Endothelial cell of umbilical vein (primary cell): ENCODE results near the gene WFIKKN1. TPM values are rescaled to one million over a fixed set of nuclear protein-coding genes. Genes with fewer than 3 reads are reported as not detected.

Source experiments
- BruUV-seq: library from RNA; stranded (reverse); fragments of 400-500 nt; replicated peaks from 2 replicates; lab custom pipeline; 2021; lab: Mats Ljungman, UMichigan
- CTCF ChIA-PET: fragments of 300-600, 350-600 bp; sonication (Branson Sonifier 250); formaldehyde crosslinking; loops from one replicate; lab custom pipeline; 2021; ENCODE audit warnings: antibody characterized with exemption, inconsistent platforms; lab: Charles Lee
- POLR2A ChIA-PET: fragments of 300-600, 350-600 bp; sonication (Branson Sonifier 250); formaldehyde crosslinking; loops from one replicate; lab custom pipeline; 2021; ENCODE audit warnings: antibody characterized with exemption, inconsistent platforms; lab: Charles Lee
- DNase-seq: peaks from one replicate; pipeline ENCODE4 v3.0.0-alpha.2; 2011; ENCODE audit warnings: low read depth, low spot score
- FAIRE-seq: peaks from 2 replicates; lab custom pipeline; 2011; peaks lifted over from hg19 to GRCh38; lab: Jason Lieb, UNC
- H2AFZ ChIP-seq: 2 replicates; pipeline ENCODE4 v1.6.0; 2012; ENCODE audit warnings: low read depth, low read length, control low read depth, inconsistent platforms
- H3K27ac ChIP-seq: 2 replicates; pipeline ENCODE4 v1.5.1; 2011; ENCODE audit warnings: low read depth, mild to moderate bottlenecking, control low read depth, low read length, moderate library complexity; ENCODE audit not compliant: insufficient read depth
- H3K27me3 ChIP-seq, 2 experiments: 2 replicates each; pipeline versions ENCODE4 v1.6.0 to v1.6.1; 2011; ENCODE audit warnings: low read length in 2 of 2, mixed read lengths in 1 of 2; ENCODE audit not compliant: control insufficient read depth in 2 of 2, insufficient read depth in 2 of 2
- H3K36me3 ChIP-seq, 2 experiments: 2 replicates in 1 of 2; 3 replicates in 1 of 2; pipeline ENCODE4 v1.5.1; 2011; ENCODE audit warnings: low read length in 2 of 2, mild to moderate bottlenecking in 1 of 2, moderate library complexity in 1 of 2; ENCODE audit not compliant: control insufficient read depth in 2 of 2, insufficient read depth in 2 of 2; ENCODE audit errors: extremely low read depth in 1 of 2
- H3K4me1 ChIP-seq: 3 replicates; pipeline ENCODE4 v1.5.1; 2011; ENCODE audit warnings: mild to moderate bottlenecking, low read length; ENCODE audit not compliant: control insufficient read depth, insufficient read depth; ENCODE audit errors: extremely low read depth
- H3K4me2 ChIP-seq: 2 replicates; pipeline ENCODE4 v1.6.1; 2011; ENCODE audit warnings: low read length, control low read depth, mixed read lengths; ENCODE audit not compliant: insufficient read depth
- H3K4me3 ChIP-seq, 3 experiments: fragments of 200-600 bp in 1 of 3; sonication (generic), shearing (Covaris generic) in 1 of 3; replicated peaks in 1 of 3; 2 replicates each; pipeline ENCODE4 v1.5.1; 2011 to 2016; ENCODE audit warnings: control low read depth in 3 of 3, low read length in 3 of 3, mild to moderate bottlenecking in 2 of 3, inconsistent platforms in 1 of 3, low read depth in 1 of 3, moderate library complexity in 1 of 3; ENCODE audit not compliant: insufficient read depth in 1 of 3
- H3K79me2 ChIP-seq: 2 replicates; pipeline ENCODE4 v1.6.0; 2012; ENCODE audit warnings: low read length, inconsistent platforms; ENCODE audit not compliant: control insufficient read depth, insufficient read depth
- H3K9ac ChIP-seq: replicated peaks from 2 replicates; pipeline ENCODE3; 2011; ENCODE audit warnings: low read length, control low read depth; ENCODE audit not compliant: insufficient read depth; ENCODE audit errors: extremely low read depth
- H3K9me1 ChIP-seq: replicated peaks from 3 replicates; pipeline ENCODE4 v1.6.0; 2011; ENCODE audit warnings: mild to moderate bottlenecking, low read length; ENCODE audit not compliant: control insufficient read depth, insufficient read depth; ENCODE audit errors: extremely low read depth
- H3K9me3 ChIP-seq: replicated peaks from 2 replicates; pipeline ENCODE4 v1.5.1; 2012; ENCODE audit warnings: low read length, inconsistent platforms; ENCODE audit not compliant: control insufficient read depth, insufficient read depth
- H4K20me1 ChIP-seq: replicated peaks from 2 replicates; pipeline ENCODE3; 2011; ENCODE audit warnings: mild to moderate bottlenecking, low read length; ENCODE audit not compliant: control insufficient read depth, insufficient read depth; ENCODE audit errors: extremely low read depth
- FOS ChIP-seq: IDR thresholded peaks from 2 replicates; pipeline ENCODE4 v1.6.1; 2011; ENCODE audit warnings: mild to moderate bottlenecking, low read length, moderate library complexity, borderline replicate concordance; ENCODE audit not compliant: insufficient read depth
- GATA2 ChIP-seq: IDR thresholded peaks from 2 replicates; pipeline ENCODE4 v1.7.0; 2011; ENCODE audit warnings: low read depth, mild to moderate bottlenecking, moderate library complexity, mixed read lengths, low read length; ENCODE audit not compliant: insufficient read length, insufficient read depth
- MYC ChIP-seq: IDR thresholded peaks from one replicate; pipeline ENCODE4 v1.6.1; 2011; ENCODE audit warnings: mild to moderate bottlenecking, low read depth, low read length
- POLR2A ChIP-seq: IDR thresholded peaks from 2 replicates; pipeline ENCODE4 v1.6.1; 2012; ENCODE audit warnings: low read depth, mild to moderate bottlenecking, control low read depth, low read length
- POLR2AphosphoS5 ChIP-seq: IDR thresholded peaks from 2 replicates; pipeline ENCODE4 v1.6.1; 2012; ENCODE audit warnings: low read depth, mild to moderate bottlenecking, control low read depth, low read length, moderate library complexity; ENCODE audit not compliant: insufficient read depth
- dilution Hi-C: fragments of 300-500 bp; cut with MboI; formaldehyde crosslinking; loops from one replicate; pipeline ENCODE4 v1.15.0; 2019; ENCODE audit warnings: low sequenced_read_pairs; ENCODE audit not compliant: extremely low pct_ligation_motif_present
- intact Hi-C: fragments of 100-400 bp; cut with micrococcal nuclease; formaldehyde crosslinking; loops from one replicate; pipeline ENCODE4 v1.10.0; 2022
- polyA plus RNA-seq, 4 experiments: library from polyadenylated mRNA; depleted of rRNA in 3 of 4; stranded (reverse) in 3 of 4; unstranded in 1 of 4; fragments of >200 nt; gene quantifications; 2 replicates each; pipeline versions ENCODE4 v1.2.1 to v1.2.3, GENCODE V29; 2011 to 2012; ENCODE audit warnings: missing spikeins in 1 of 4
- total RNA-seq: library from RNA; stranded (reverse); gene quantifications from 2 replicates; pipeline ENCODE4 v1.2.3, GENCODE V29; 2021
- TF ChIP-seq, protein P1 (sequence below), 2 donors: IDR thresholded peaks; 1 replicate in 1 of 2; 2 replicates in 1 of 2; pipeline ENCODE4 v1.5.1; 2011; ENCODE audit warnings: low read length in 2 of 2, mild to moderate bottlenecking in 2 of 2, moderate library complexity in 2 of 2, control low read depth in 1 of 2, inconsistent platforms in 1 of 2, low read depth in 1 of 2; ENCODE audit not compliant: insufficient read depth in 1 of 2; ENCODE audit errors: extremely low read depth in 1 of 2
- TF ChIP-seq, protein P2 (sequence below): IDR thresholded peaks from 2 replicates; pipeline ENCODE4 v1.6.1; 2011; ENCODE audit not compliant: insufficient read depth, insufficient read length

The WFIKKN1 gene
- total and polyA plus RNA-seq, 2 donors (not counting 3 experiments of a cell fraction or from before 2014, with no cell fraction given), result 0.06 to 0.40 TPM

DNA sequence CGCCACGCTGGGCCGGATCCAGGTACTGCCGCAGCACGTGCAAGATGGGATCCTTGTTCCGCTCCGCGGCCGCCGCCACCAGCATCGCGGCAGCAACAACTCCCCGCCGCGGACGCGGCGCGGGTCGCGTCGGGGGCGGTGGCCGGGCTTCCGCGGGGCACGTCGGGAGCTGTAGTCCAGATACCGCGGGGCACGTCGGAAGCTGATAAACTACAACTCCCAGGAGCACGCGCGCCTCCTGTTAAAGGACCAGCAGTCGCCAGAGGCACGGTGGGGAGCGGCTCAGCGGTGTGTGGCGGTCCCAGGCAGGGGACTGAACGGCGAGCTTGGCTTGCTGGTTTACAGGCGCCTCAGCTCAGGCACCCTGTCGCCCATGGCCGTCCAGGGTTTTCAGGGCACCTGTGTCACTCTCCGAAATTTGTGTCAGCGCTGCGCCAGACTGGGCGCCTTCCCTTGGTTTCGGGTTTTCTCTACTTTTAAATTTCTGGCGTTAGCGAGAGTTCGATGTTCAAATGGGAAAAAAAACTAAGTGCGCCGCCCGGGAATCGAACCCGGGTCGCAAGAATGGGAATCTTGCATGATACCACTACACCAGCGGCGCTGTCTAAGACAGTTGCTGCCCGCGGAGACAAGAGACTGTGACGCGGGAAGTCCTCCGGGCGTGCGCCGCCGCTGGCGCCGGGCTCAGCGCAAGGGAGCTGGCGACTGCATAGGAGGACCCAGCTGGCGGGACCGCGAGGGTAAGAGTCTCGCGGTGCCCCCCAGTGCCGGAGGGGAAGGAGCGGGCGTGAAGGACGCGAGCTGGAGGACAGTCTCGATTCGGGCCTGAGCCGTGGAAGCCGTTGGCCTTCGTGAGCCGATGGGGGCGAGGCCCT, 5.7 kb downstream of the WFIKKN1 start, which contains the start of gene METTL26:
METTL26 (minus strand) TSS at position 100 of the 875 bp plus-strand sequence; CDS start at position 85, 15 bp downstream.
- H3K27ac ChIP-seq, result peak within 1 kb of the TSS; percentile 68
- H3K9ac ChIP-seq, result peak within 1 kb of the TSS; percentile 66
- TF ChIP-seq FOS, result no peak
- peak; percentile 26 for TF ChIP-seq MYC
- TF ChIP-seq, protein P1, sequence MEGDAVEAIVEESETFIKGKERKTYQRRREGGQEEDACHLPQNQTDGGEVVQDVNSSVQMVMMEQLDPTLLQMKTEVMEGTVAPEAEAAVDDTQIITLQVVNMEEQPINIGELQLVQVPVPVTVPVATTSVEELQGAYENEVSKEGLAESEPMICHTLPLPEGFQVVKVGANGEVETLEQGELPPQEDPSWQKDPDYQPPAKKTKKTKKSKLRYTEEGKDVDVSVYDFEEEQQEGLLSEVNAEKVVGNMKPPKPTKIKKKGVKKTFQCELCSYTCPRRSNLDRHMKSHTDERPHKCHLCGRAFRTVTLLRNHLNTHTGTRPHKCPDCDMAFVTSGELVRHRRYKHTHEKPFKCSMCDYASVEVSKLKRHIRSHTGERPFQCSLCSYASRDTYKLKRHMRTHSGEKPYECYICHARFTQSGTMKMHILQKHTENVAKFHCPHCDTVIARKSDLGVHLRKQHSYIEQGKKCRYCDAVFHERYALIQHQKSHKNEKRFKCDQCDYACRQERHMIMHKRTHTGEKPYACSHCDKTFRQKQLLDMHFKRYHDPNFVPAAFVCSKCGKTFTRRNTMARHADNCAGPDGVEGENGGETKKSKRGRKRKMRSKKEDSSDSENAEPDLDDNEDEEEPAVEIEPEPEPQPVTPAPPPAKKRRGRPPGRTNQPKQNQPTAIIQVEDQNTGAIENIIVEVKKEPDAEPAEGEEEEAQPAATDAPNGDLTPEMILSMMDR (IDR thresholded peaks at IDR 0.05; ENCODE audit: extremely low read depth in 1 of 2, insufficient read depth in 1 of 2, low read depth in 1 of 2, low read length in 2 of 2), result no peak
- TF ChIP-seq, protein P2, sequence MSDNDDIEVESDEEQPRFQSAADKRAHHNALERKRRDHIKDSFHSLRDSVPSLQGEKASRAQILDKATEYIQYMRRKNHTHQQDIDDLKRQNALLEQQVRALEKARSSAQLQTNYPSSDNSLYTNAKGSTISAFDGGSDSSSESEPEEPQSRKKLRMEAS, result peak; percentile 46
- peak; percentile 95 for TF ChIP-seq POLR2A
- TF ChIP-seq POLR2AphosphoS5, result peak; percentile 92
- peak; percentile 25 for TF ChIP-seq GATA2
- H3K36me3 ChIP-seq, result no peaks in the 10 kb centered on the region
- no peaks in the 10 kb centered on the region for H4K20me1 ChIP-seq
- ChIA-PET CTCF (interaction anchor here (0.6 to 1.7 kb wide), 11 partner anchors 9 to 60 kb away, joined by 3 to 8 read pairs (median 4); partner anchors contain the start of genes RAB40C and RHBDL1), POLR2A (interaction anchor here (1.2 to 1.6 kb wide), 2 partner anchors 9 to 13 kb away, joined by 4 read pairs; partner anchors contain the start of gene WDR90)
- dilution Hi-C loops (no loop called here), intact Hi-C loops (loop anchor here (1.0 kb wide), 3 partner anchors 12 to 47 kb away; no protein-coding TSS in a partner anchor)
- DNase-seq, result peak; percentile 93
- no peaks in the 10 kb centered on the region for H3K9me1 ChIP-seq
- H3K9me3 ChIP-seq, result no peaks in the 10 kb centered on the region
- no peaks in the 10 kb centered on the region for H3K27me3 ChIP-seq
- peak within 1 kb of the TSS; percentile 53 for H3K4me2 ChIP-seq
- H3K4me3 ChIP-seq, result peak within 1 kb of the TSS; percentile 37 to 82 (median 61)
- FAIRE-seq, result peak; percentile 96
- peaks cover 9% of the 10 kb centered on the region for H3K4me1 ChIP-seq
- BruUV-seq, result TSS peak; percentile 86
- peak within 1 kb of the TSS; percentile 84 for H2AFZ ChIP-seq
- peaks cover 8% of the 10 kb centered on the region for H3K79me2 ChIP-seq
